Heart left ventricle (tissue), 16 donors: ENCODE measurements around the gene CXXC5. TPM values are rescaled to one million over a fixed set of nuclear protein-coding genes. Genes with fewer than 3 reads are reported as not detected.

Source experiments
- ATAC-seq, 4 donors: fragments of 200-7000 bp; cut with Tn5 transposase; one replicate each; pipeline ENCODE4 v1.9.1; 2020 to 2022; ENCODE audit warnings: moderate library complexity in 4 of 4, mild to moderate bottlenecking in 3 of 4, moderate number of reproducible peaks in 1 of 4
- DNase-seq, 5 donors: peaks; one replicate each; pipeline ENCODE4 v3.0.0-alpha.2; 2020
- H3K27ac ChIP-seq, 12 donors: fragments of 200-600 bp; sonication (generic) in 4 of 12; one replicate each; pipeline versions ENCODE4 v1.5.0 to v1.8.0; 2016 to 2022; ENCODE audit warnings: mild to moderate bottlenecking in 2 of 12
- H3K27me3 ChIP-seq, 9 donors: fragments of 200-600 bp; sonication (generic) in 2 of 9; one replicate each; pipeline versions ENCODE4 v1.5.1 to v1.8.0; 2016 to 2022; ENCODE audit warnings: mild to moderate bottlenecking in 3 of 9
- H3K36me3 ChIP-seq, 9 donors: fragments of 200-600 bp; sonication (generic) in 2 of 9; one replicate each; pipeline versions ENCODE4 v1.5.0 to v1.8.0; 2018 to 2022; ENCODE audit warnings: mild to moderate bottlenecking in 2 of 9
- H3K4me1 ChIP-seq, 12 donors: fragments of 200-600 bp; sonication (generic) in 4 of 12; one replicate each; pipeline versions ENCODE4 v1.5.0 to v1.8.0; 2016 to 2022; ENCODE audit warnings: mild to moderate bottlenecking in 3 of 12
- H3K4me3 ChIP-seq, 12 donors: fragments of 200-600 bp; sonication (generic) in 4 of 12; one replicate each; pipeline versions ENCODE4 v1.5.0 to v1.8.0; 2017 to 2022; ENCODE audit warnings: mild to moderate bottlenecking in 9 of 12, moderate library complexity in 4 of 12
- H3K9me3 ChIP-seq, 12 donors: fragments of 200-600 bp; sonication (generic) in 4 of 12; one replicate each; pipeline versions ENCODE4 v1.5.0 to v1.8.0; 2016 to 2022; ENCODE audit warnings: mild to moderate bottlenecking in 1 of 12
- CTCF ChIP-seq, 12 donors: fragments of 200-600 bp; sonication (generic) in 4 of 12; IDR thresholded peaks; one replicate each; pipeline versions ENCODE4 v1.5.0 to v1.8.0; 2018 to 2022; ENCODE audit warnings: antibody characterized with exemption in 12 of 12, mild to moderate bottlenecking in 5 of 12
- POLR2A ChIP-seq, 2 donors: fragments of 450-650 bp; IDR thresholded peaks; one replicate each; pipeline ENCODE4 v1.6.1; 2017; ENCODE audit warnings: antibody characterized with exemption in 2 of 2, mild to moderate bottlenecking in 2 of 2, moderate library complexity in 2 of 2
- WGBS, 4 donors: extraction: QIAGEN DNeasy Blood & Tissue Kit in 2 of 4; methylation state at CpG; one replicate each; pipeline versions ENCODE4 v1.1.5 to v1.1.7; 2013 to 2018; 5-methylcytosine and 5-hydroxymethylcytosine counted together
- intact Hi-C, 10 donors: fragments of 100-400 bp; cut with DNase I; formaldehyde crosslinking; loops; one replicate each; pipeline versions ENCODE4 v1.11.1 to v1.14.2; 2022
- polyA plus RNA-seq, 2 donors: library from polyadenylated mRNA; stranded (reverse); fragments of 200-250 nt; gene quantifications; one replicate each; pipeline ENCODE4 v1.2.3, GENCODE V29; 2013
- total RNA-seq, 9 donors: library from RNA; depleted of rRNA in 2 of 9; stranded (reverse); fragments of >200 nt in 2 of 9; fragmentation: NEBNext Ultra II Directional in 3 of 9; extraction: Animal tissue kit (Norgen Biotek cat#: 25700) in 3 of 9; gene quantifications; one replicate each; pipeline versions ENCODE4 v1.1.0 to v1.2.4, GENCODE V29; 2016 to 2023
- donor health status: ischemic (EF 13 %, LVEDD 7.1; RV severe dilation, severe dysfunction).
- donor health status: healthy with polysubstance abuse.
- donor health status: DM: no; HTN: yes; CAD: no.
- donor health status: DM: no; HTN: no; CAD: no.
- donor health status: ischemic (EF 25% LVEDD 6.9; RV normal size, moderate dysfunction).
- donor health status: ischemic (EF 25% LVEDD 5.7; RV mildly dilated, moderate dysfunction).
- donor health status: healthy.
- donor health status: DM: yes; HTN: yes; CAD: no.
- donor health status: ischemic (EF 35%, LVEDD 5.7; RV mildly dilated, moderate dysfunction).
- donor health status: nonischemic (EF 11% LVEDD 7.7; RV severe dilation, severe dysfunction).
- donor health status: DM: yes; HTN: yes; CAD: no.
- donor health status: PGD.
- donor health status: ischemic (EF 29% LVEDD 5.4; RV normal size, mild dysfunction).
- donor health status: nonischemic (EF 23%, LVEDD 6.1; RV moderate dilation, normal function).

CXXC5 gene
- total and polyA plus RNA-seq, 11 donors, result 29.8 to 74.6 (median 36.3) TPM

- H3K27me3 ChIP-seq, result no peaks in the 10 kb centered on the region
- intact Hi-C loops, result loop anchor here in 4 of 10 donors (1.0 to 5.0 kb wide), 3 partner anchors 34 to 48 kb away; partner anchors contain the start of gene CXXC5 (in 1 of the 4)
- H3K4me1 ChIP-seq, result peaks cover 0 to 75% (median 33%) of the 10 kb centered on the region in 12 donors
- peak overlapping the region in 9 of 12 donors; percentile 28 to 83 (median 69) for H3K27ac ChIP-seq
- H3K36me3 ChIP-seq, result peaks cover 0 to 34% (median 28%) of the 10 kb centered on the region in 9 donors
- TF ChIP-seq CTCF (IDR thresholded peaks at IDR 0.05) (no peak), POLR2A (IDR thresholded peaks at IDR 0.05) (no peak)
- ATAC-seq (no peak), DNase-seq (peak in 1 of 5 donors; percentile 24)
- H3K4me3 ChIP-seq, result no peak overlapping the region
- WGBS, 4 donors, result 50 to 64% (median 62%) methylated on average over 5 of the region's 5 CpGs
- H3K9me3 ChIP-seq, result no peaks in the 10 kb centered on the region
Measured at GRCh38 chr5:139685886-139686285, 37.7 kb downstream of the CXXC5 start.

GRCh38 chr5:139686356-139686705 lies 38.2 kb downstream of the CXXC5 start:
- Histone ChIP-seq H3K36me3 (peaks cover 0 to 29% (median 23%) of the 10 kb centered on the region in 9 donors), H3K27me3 (no peaks in the 10 kb centered on the region), H3K4me3 (no peak overlapping the region), H3K27ac (peak overlapping the region in 9 of 12 donors; percentile 50 to 83 (median 64)), H3K9me3 (no peaks in the 10 kb centered on the region), H3K4me1 (peaks cover 0 to 79% (median 36%) of the 10 kb centered on the region in 12 donors)
- no peak for TF ChIP-seq CTCF (IDR thresholded peaks at IDR 0.05)
- TF ChIP-seq POLR2A (IDR thresholded peaks at IDR 0.05), result no peak
- intact Hi-C loops, result loop anchor here in 3 of 10 donors (1.0 to 5.0 kb wide), 2 partner anchors 34 to 48 kb away; no protein-coding TSS in a partner anchor
- WGBS, 4 donors, result 68 to 84% (median 78%) methylated on average over 5 of the region's 5 CpGs
- no peak for DNase-seq
- no peak for ATAC-seq

- peak in 1 of 5 donors; percentile 24 for DNase-seq
Measured at GRCh38 chr5:139686706-139687441, 38.7 kb downstream of the CXXC5 start.

More at GRCh38 chr5:139686706-139687441, 38.7 kb downstream of the CXXC5 start:
- peak in 1 of 4 donors; percentile 0 for ATAC-seq
- intact Hi-C loops, result loop anchor here in 3 of 10 donors (1.0 to 5.0 kb wide), 2 partner anchors 35 to 49 kb away; no protein-coding TSS in a partner anchor
- Histone ChIP-seq H3K27ac (peak overlapping the region; percentile 38 to 83 (median 58)), H3K9me3 (no peaks in the 10 kb centered on the region), H3K27me3 (no peaks in the 10 kb centered on the region), H3K36me3 (peaks cover 0 to 24% (median 18%) of the 10 kb centered on the region in 9 donors), H3K4me3 (no peak overlapping the region), H3K4me1 (peaks cover 0 to 82% (median 36%) of the 10 kb centered on the region in 12 donors)
- WGBS, 4 donors, result 73 to 80% (median 77%) methylated on average over 18 of the region's 18 CpGs
- TF ChIP-seq POLR2A (IDR thresholded peaks at IDR 0.05) (no peak), CTCF (IDR thresholded peaks at IDR 0.05) (no peak)
